Measurements from ENCODE around the gene PSPH.
A peak's percentile ranks its signal among the peaks of the same experiment; 100 is the strongest.

Gene PSPH

GRCh38 chr7:56007167-56007652 is 44.0 kb downstream of the PSPH start:
- no peak for DNase-seq (ENCODE audit: low read depth in 2 of 2)

- DNase-seq (ENCODE audit: low read depth in 2 of 2): no peak
Measured at GRCh38 chr7:56003749-56004148, 47.5 kb downstream of the PSPH start.

GRCh38 chr7:55996856-55997500 is 54.3 kb downstream of the PSPH start:
- no peak for DNase-seq (ENCODE audit: low read depth in 2 of 2)

GRCh38 chr7:55992346-55992745 is 58.9 kb downstream of the PSPH start:
- DNase-seq (ENCODE audit: low read depth in 2 of 2): no peak

- DNase-seq (ENCODE audit: low read depth in 2 of 2): no peak
Measured at GRCh38 chr7:55983537-55983936, 67.7 kb downstream of the PSPH start.

GRCh38 chr7:55980266-55980665 is 71.0 kb downstream of the PSPH start:
- DNase-seq (ENCODE audit: low read depth in 2 of 2): no peak

- no peak for DNase-seq (ENCODE audit: low read depth in 2 of 2)
Measured at GRCh38 chr7:55977831-55978230, 73.4 kb downstream of the PSPH start.

- DNase-seq (ENCODE audit: low read depth in 2 of 2): no peak
Measured at GRCh38 chr7:55975988-55976633, 75.1 kb downstream of the PSPH start.

- DNase-seq (ENCODE audit: low read depth in 2 of 2): no peak
Measured at GRCh38 chr7:55973747-55974250, 77.4 kb downstream of the PSPH start.

GRCh38 chr7:55970978-55971377 is 80.3 kb downstream of the PSPH start:
- DNase-seq (ENCODE audit: low read depth in 2 of 2): no peak

- no peak for DNase-seq (ENCODE audit: low read depth in 2 of 2)
Measured at GRCh38 chr7:55970561-55970960, 80.7 kb downstream of the PSPH start.

GRCh38 chr7:55969391-55969790 is 81.9 kb downstream of the PSPH start:
- no peak for DNase-seq (ENCODE audit: low read depth in 2 of 2)

GRCh38 chr7:55966851-55967250 is 84.4 kb downstream of the PSPH start:
- no peak for DNase-seq (ENCODE audit: low read depth in 2 of 2)

- no peak for DNase-seq (ENCODE audit: low read depth in 2 of 2)
Measured at GRCh38 chr7:55965805-55966421, 85.3 kb downstream of the PSPH start.

- no peak for DNase-seq (ENCODE audit: low read depth in 2 of 2)
Measured at GRCh38 chr7:55965100-55965470, 86.2 kb downstream of the PSPH start.

- DNase-seq (ENCODE audit: low read depth in 2 of 2): peak; percentile 38 to 41
Measured at GRCh38 chr7:55964261-55965099, 86.8 kb downstream of the PSPH start, which contains the start of gene NIPSNAP2. TSS of gene NIPSNAP2 (plus strand) at chr7:55964585. CDS start at chr7:55964610, 25 bp downstream.

GRCh38 chr7:55963584-55964168 is 87.6 kb downstream of the PSPH start:
- DNase-seq (ENCODE audit: low read depth in 2 of 2): no peak

- DNase-seq (ENCODE audit: low read depth in 2 of 2): no peak
Measured at GRCh38 chr7:55962014-55962413, 89.2 kb downstream of the PSPH start.

All from stimulated activated CD8-positive, alpha-beta memory T cell treated with anti-CD3 and anti-CD28 coated beads, Interleukin-15, amount 100 ng/mL, for 48 hours (primary cell).